SK-N-SH (cell line): ENCODE measurements around the gene ACSL6.

ENCODE experiments used
- ELF1 ChIP-seq: IDR thresholded peaks from 2 replicates; pipeline ENCODE4 v1.4.0; 2012
- EP300 ChIP-seq, 2 experiments: IDR thresholded peaks; 2 replicates each; pipeline versions ENCODE4 v1.4.0 to v1.6.1; 2012; ENCODE audit warnings: borderline replicate concordance in 1 of 2, low read depth in 1 of 2, low read length in 1 of 2
- FOXM1 ChIP-seq: IDR thresholded peaks from 2 replicates; pipeline ENCODE4 v1.4.0; 2012; ENCODE audit warnings: low read depth, mild to moderate bottlenecking
- JUND ChIP-seq: IDR thresholded peaks from 2 replicates; pipeline ENCODE4 v1.4.0; 2012
- TCF12 ChIP-seq: IDR thresholded peaks from 2 replicates; pipeline ENCODE4 v1.4.0; 2012
- TF ChIP-seq, protein P1 (sequence below): fragments of 200-600 bp; sonication (generic); IDR thresholded peaks from 2 replicates; pipeline ENCODE4 v1.6.1; 2017; ENCODE audit warnings: antibody characterized with exemption, mild to moderate bottlenecking, moderate library complexity

DNA sequence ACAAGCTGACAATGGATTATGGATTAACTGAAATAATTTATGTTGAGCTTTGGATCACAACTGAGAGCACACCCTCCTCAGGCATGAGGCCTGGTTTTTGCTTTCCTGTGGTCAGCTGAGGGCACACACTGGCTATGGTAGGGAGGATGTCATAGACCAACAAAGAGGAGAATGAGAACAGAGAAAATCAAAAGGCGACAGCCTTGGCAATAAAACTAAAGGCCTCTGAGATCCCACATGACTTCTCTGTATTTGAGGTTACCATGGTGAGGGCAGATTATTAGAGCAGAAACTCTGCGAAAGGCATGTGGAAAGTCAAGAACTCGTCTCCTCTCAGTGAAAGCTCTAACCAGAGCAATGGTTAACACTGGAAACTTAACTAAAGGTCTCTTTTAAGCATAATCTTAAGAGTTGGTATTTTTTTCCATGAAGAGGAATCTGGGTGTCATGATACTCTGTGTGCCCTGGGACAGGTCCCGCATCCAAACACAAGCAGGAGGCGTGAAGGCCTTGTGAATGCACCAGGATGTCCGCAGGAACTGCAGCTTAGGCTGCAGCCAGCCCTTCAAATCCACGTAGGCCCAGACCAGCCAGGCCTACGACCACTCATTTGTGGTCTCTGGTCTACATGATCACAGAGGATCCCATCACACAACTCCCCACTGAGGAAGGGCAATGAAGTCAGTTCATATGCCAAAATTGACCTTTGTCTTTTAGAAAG lies 53.6 kb downstream of the ACSL6 start:
- TF ChIP-seq, protein P1, sequence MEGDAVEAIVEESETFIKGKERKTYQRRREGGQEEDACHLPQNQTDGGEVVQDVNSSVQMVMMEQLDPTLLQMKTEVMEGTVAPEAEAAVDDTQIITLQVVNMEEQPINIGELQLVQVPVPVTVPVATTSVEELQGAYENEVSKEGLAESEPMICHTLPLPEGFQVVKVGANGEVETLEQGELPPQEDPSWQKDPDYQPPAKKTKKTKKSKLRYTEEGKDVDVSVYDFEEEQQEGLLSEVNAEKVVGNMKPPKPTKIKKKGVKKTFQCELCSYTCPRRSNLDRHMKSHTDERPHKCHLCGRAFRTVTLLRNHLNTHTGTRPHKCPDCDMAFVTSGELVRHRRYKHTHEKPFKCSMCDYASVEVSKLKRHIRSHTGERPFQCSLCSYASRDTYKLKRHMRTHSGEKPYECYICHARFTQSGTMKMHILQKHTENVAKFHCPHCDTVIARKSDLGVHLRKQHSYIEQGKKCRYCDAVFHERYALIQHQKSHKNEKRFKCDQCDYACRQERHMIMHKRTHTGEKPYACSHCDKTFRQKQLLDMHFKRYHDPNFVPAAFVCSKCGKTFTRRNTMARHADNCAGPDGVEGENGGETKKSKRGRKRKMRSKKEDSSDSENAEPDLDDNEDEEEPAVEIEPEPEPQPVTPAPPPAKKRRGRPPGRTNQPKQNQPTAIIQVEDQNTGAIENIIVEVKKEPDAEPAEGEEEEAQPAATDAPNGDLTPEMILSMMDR = no peak
- TF ChIP-seq FOXM1 (no peak), EP300 (IDR thresholded peaks at IDR 0.05; ENCODE audit: borderline replicate concordance in 1 of 2, low read depth in 1 of 2, low read length in 1 of 2) (no peak), TCF12 (no peak), ELF1 (no peak), JUND (no peak)
